Measurements from ENCODE around the gene ARSJ.
A peak's percentile ranks its signal among the peaks of the same experiment; 100 is the strongest.

Gene ARSJ

GRCh38 chr4:113901994-113902787 lies 77.3 kb downstream of the ARSJ start:
- DNase-seq (ENCODE audit: low read depth, low spot score), result no peak
- TF ChIP-seq CTCF (IDR thresholded peaks at IDR 0.05; ENCODE audit: low read depth, low read length), result no peak
- in situ Hi-C loops (cut with HindIII; ENCODE audit: low sequenced_read_pairs), result no loop called here
- no peak overlapping the region for H3K4me3 ChIP-seq (ENCODE audit: low read depth, low read length)

- TF ChIP-seq CTCF (IDR thresholded peaks at IDR 0.05; ENCODE audit: low read depth, low read length), result no peak
- no peak for DNase-seq (ENCODE audit: low read depth, low spot score)
- in situ Hi-C loops (cut with HindIII; ENCODE audit: low sequenced_read_pairs), result no loop called here
- no peak overlapping the region for H3K4me3 ChIP-seq (ENCODE audit: low read depth, low read length)
Observed at GRCh38 chr4:113899271-113900070, 80.0 kb downstream of the ARSJ start.

- DNase-seq (ENCODE audit: low read depth, low spot score), result no peak
- in situ Hi-C loops (cut with HindIII; ENCODE audit: low sequenced_read_pairs), result no loop called here
- TF ChIP-seq CTCF (IDR thresholded peaks at IDR 0.05; ENCODE audit: low read depth, low read length), result peak; percentile 20
- H3K4me3 ChIP-seq (ENCODE audit: low read depth, low read length), result no peak overlapping the region
Observed at GRCh38 chr4:113893546-113893945, 85.9 kb downstream of the ARSJ start.

- no peak overlapping the region for H3K4me3 ChIP-seq (ENCODE audit: low read depth, low read length)
- no peak for DNase-seq (ENCODE audit: low read depth, low spot score)
- no peak for TF ChIP-seq CTCF (IDR thresholded peaks at IDR 0.05; ENCODE audit: low read depth, low read length)
- in situ Hi-C loops (cut with HindIII; ENCODE audit: low sequenced_read_pairs), result no loop called here
Observed at GRCh38 chr4:113888006-113888405, 91.4 kb downstream of the ARSJ start.

- no peak overlapping the region for H3K4me3 ChIP-seq (ENCODE audit: low read depth, low read length)
- in situ Hi-C loops (cut with HindIII; ENCODE audit: low sequenced_read_pairs), result no loop called here
- DNase-seq (ENCODE audit: low read depth, low spot score), result no peak
- TF ChIP-seq CTCF (IDR thresholded peaks at IDR 0.05; ENCODE audit: low read depth, low read length), result no peak
Observed at GRCh38 chr4:113885291-113885690, 94.2 kb downstream of the ARSJ start.

- in situ Hi-C loops (cut with HindIII; ENCODE audit: low sequenced_read_pairs), result no loop called here
- no peak for DNase-seq (ENCODE audit: low read depth, low spot score)
- H3K4me3 ChIP-seq (ENCODE audit: low read depth, low read length), result no peak overlapping the region
- TF ChIP-seq CTCF (IDR thresholded peaks at IDR 0.05; ENCODE audit: low read depth, low read length), result no peak
Observed at GRCh38 chr4:113884655-113885054, 94.8 kb downstream of the ARSJ start.
